ENCODE data around the gene BCDIN3D.

The BCDIN3D gene

GRCh38 chr12:49871263-49871561 lies 28.3 kb upstream of the BCDIN3D start:
- no peak overlapping the region for H3K4me3 ChIP-seq
- H3K4me1 ChIP-seq: peaks cover 0 to 10% (median 9%) of the 10 kb centered on the region in 10 experiments; a peak in 11 of 20 replicates
- no peak for TF ChIP-seq Cebpa-rat (IDR thresholded peaks at IDR 0.05)
- H3K27ac ChIP-seq: no peak overlapping the region
- H3K27me3 ChIP-seq: no peaks in the 10 kb centered on the region
- no peak overlapping the region for H3K9ac ChIP-seq
- no peaks in the 10 kb centered on the region for H3K9me3 ChIP-seq (replicated peaks in 1 of 11)
- H3K4me2 ChIP-seq: no peak overlapping the region
- no peaks in the 10 kb centered on the region for H3K36me3 ChIP-seq
- H4K20me1 ChIP-seq: no peaks in the 10 kb centered on the region

- no peak overlapping the region for H3K4me3 ChIP-seq
- no peak overlapping the region for H3K9ac ChIP-seq
- no peak overlapping the region for H3K27ac ChIP-seq
- H3K27me3 ChIP-seq: no peaks in the 10 kb centered on the region
- H4K20me1 ChIP-seq: no peaks in the 10 kb centered on the region
- H3K4me2 ChIP-seq: no peak overlapping the region
- no peak for TF ChIP-seq Cebpa-rat (IDR thresholded peaks at IDR 0.05)
- H3K36me3 ChIP-seq: no peaks in the 10 kb centered on the region
- peaks cover 0 to 10% (median 9%) of the 10 kb centered on the region in 10 experiments; a peak in 11 of 20 replicates for H3K4me1 ChIP-seq
- H3K9me3 ChIP-seq (replicated peaks in 1 of 11): no peaks in the 10 kb centered on the region
Observed at GRCh38 chr12:49870501-49871262, 27.8 kb upstream of the BCDIN3D start.

- H3K4me1 ChIP-seq: peaks cover 0 to 10% (median 9%) of the 10 kb centered on the region in 10 experiments; a peak in 11 of 20 replicates
- peak overlapping the region in 8 of 11 experiments; percentile 0 to 48 (median 18); a peak in 8 of 22 replicates for H3K4me2 ChIP-seq
- TF ChIP-seq Cebpa-rat (IDR thresholded peaks at IDR 0.05): no peak
- H3K36me3 ChIP-seq: no peaks in the 10 kb centered on the region
- no peak overlapping the region for H3K4me3 ChIP-seq
- H3K27me3 ChIP-seq: no peaks in the 10 kb centered on the region
- H4K20me1 ChIP-seq: no peaks in the 10 kb centered on the region
- H3K9me3 ChIP-seq (replicated peaks in 1 of 11): no peaks in the 10 kb centered on the region
- H3K9ac ChIP-seq: peak overlapping the region in 4 of 11 experiments; percentile 3 to 27 (median 20); a peak in 3 of 22 replicates
- H3K27ac ChIP-seq: no peak overlapping the region
Observed at GRCh38 chr12:49869816-49870500, 27.1 kb upstream of the BCDIN3D start.

- H3K27me3 ChIP-seq: no peaks in the 10 kb centered on the region
- peak overlapping the region in 6 of 11 experiments; percentile 3 to 27 (median 10); a peak in 4 of 22 replicates for H3K9ac ChIP-seq
- TF ChIP-seq Cebpa-rat (IDR thresholded peaks at IDR 0.05): no peak
- no peaks in the 10 kb centered on the region for H3K9me3 ChIP-seq (replicated peaks in 1 of 11)
- H3K4me2 ChIP-seq: peak overlapping the region in 10 of 11 experiments; percentile 0 to 48 (median 18); a peak in 16 of 22 replicates
- no peaks in the 10 kb centered on the region for H4K20me1 ChIP-seq
- peaks cover 0 to 10% (median 9%) of the 10 kb centered on the region in 10 experiments; a peak in 11 of 20 replicates for H3K4me1 ChIP-seq
- H3K4me3 ChIP-seq: no peak overlapping the region
- no peaks in the 10 kb centered on the region for H3K36me3 ChIP-seq
- peak overlapping the region in 1 of 11 experiments; percentile 15; a peak in 1 of 22 replicates for H3K27ac ChIP-seq
Observed at GRCh38 chr12:49868952-49869815, 26.3 kb upstream of the BCDIN3D start.

- Histone ChIP-seq H3K27me3 (no peaks in the 10 kb centered on the region), H3K9me3 (replicated peaks in 1 of 11) (no peaks in the 10 kb centered on the region), H3K4me1 (peaks cover 0 to 10% (median 9%) of the 10 kb centered on the region in 10 experiments; a peak in 11 of 20 replicates), H3K9ac (no peak overlapping the region), H3K4me3 (no peak overlapping the region), H3K27ac (no peak overlapping the region), H4K20me1 (no peaks in the 10 kb centered on the region), H3K36me3 (no peaks in the 10 kb centered on the region), H3K4me2 (no peak overlapping the region)
- TF ChIP-seq Cebpa-rat (IDR thresholded peaks at IDR 0.05): no peak
Observed at GRCh38 chr12:49868449-49868848, 25.5 kb upstream of the BCDIN3D start.

- Histone ChIP-seq H3K4me2 (no peak overlapping the region), H3K4me1 (peaks cover 0 to 10% (median 9%) of the 10 kb centered on the region in 10 experiments; a peak in 11 of 20 replicates), H3K27me3 (no peaks in the 10 kb centered on the region), H3K9ac (no peak overlapping the region), H3K27ac (no peak overlapping the region), H3K36me3 (no peaks in the 10 kb centered on the region), H4K20me1 (no peaks in the 10 kb centered on the region), H3K4me3 (no peak overlapping the region), H3K9me3 (replicated peaks in 1 of 11) (no peaks in the 10 kb centered on the region)
- no peak for TF ChIP-seq Cebpa-rat (IDR thresholded peaks at IDR 0.05)
Observed at GRCh38 chr12:49867570-49868341, 24.9 kb upstream of the BCDIN3D start.

- H3K4me1 ChIP-seq: peaks cover 0 to 10% (median 9%) of the 10 kb centered on the region in 10 experiments; a peak in 11 of 20 replicates
- no peak overlapping the region for H3K4me2 ChIP-seq
- no peak overlapping the region for H3K27ac ChIP-seq
- H4K20me1 ChIP-seq: no peaks in the 10 kb centered on the region
- no peaks in the 10 kb centered on the region for H3K36me3 ChIP-seq
- H3K4me3 ChIP-seq: no peak overlapping the region
- peak overlapping the region in 1 of 11 experiments; percentile 31; a peak in 2 of 22 replicates for H3K9ac ChIP-seq
- no peak for TF ChIP-seq Cebpa-rat (IDR thresholded peaks at IDR 0.05)
- H3K9me3 ChIP-seq (replicated peaks in 1 of 11): no peaks in the 10 kb centered on the region
- H3K27me3 ChIP-seq: no peaks in the 10 kb centered on the region
Observed at GRCh38 chr12:49866859-49867569, 24.1 kb upstream of the BCDIN3D start.

GRCh38 chr12:49865782-49866135 lies 22.9 kb upstream of the BCDIN3D start:
- Histone ChIP-seq H3K27me3 (no peaks in the 10 kb centered on the region), H3K27ac (no peak overlapping the region), H4K20me1 (no peaks in the 10 kb centered on the region), H3K4me3 (no peak overlapping the region), H3K36me3 (no peaks in the 10 kb centered on the region), H3K9ac (no peak overlapping the region), H3K9me3 (replicated peaks in 1 of 11) (peaks cover 0 to 5% (median 0%) of the 10 kb centered on the region in 11 experiments; a peak in 7 of 22 replicates), H3K4me2 (no peak overlapping the region), H3K4me1 (peaks cover 0 to 10% (median 9%) of the 10 kb centered on the region in 10 experiments; a peak in 11 of 20 replicates)
- no peak for TF ChIP-seq Cebpa-rat (IDR thresholded peaks at IDR 0.05)

Data from BLaER1 treated with 17β-estradiol and CSF1 and Interleukin-3, amounts not matched to agents 10 nM and 100 nM (cell line).